22Rv1 (cell line): ENCODE data around the gene ZNF581.

Source experiments
- H3K27ac ChIP-seq: fragments of 450-650 bp; 2 replicates; pipeline ENCODE4 v1.5.1; 2017
- ZFX ChIP-seq: fragments of 450-650 bp; IDR thresholded peaks from 2 replicates; pipeline ENCODE4 v1.6.1; 2017; ENCODE audit warnings: antibody characterized with exemption, borderline replicate concordance
- TF ChIP-seq, protein P1 (sequence below): fragments of 450-650 bp; IDR thresholded peaks from 2 replicates; pipeline ENCODE4 v1.5.1; 2017; ENCODE audit warnings: mild to moderate bottlenecking

The ZNF581 gene

DNA sequence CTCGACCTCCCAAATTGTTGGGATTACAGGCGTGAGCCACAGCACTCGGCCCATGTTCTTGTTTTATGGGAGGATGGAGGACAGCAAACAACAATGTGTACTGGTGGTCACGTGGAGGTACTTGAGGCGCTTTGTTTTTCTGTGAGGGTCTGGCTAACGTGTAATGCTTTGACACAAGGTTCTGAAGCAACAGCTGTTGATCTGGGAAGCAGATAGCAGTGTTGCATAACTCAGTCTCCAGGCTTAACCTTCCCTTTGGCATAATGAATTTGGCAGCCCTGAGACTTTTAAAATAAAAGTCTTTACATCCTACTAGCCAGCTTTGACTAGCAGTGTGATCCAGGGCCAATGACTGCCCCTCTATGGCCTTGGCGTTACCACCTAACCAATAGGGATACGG is 9.6 kb upstream of the ZNF581 start:
- peak overlapping the region; percentile 69; the same call in 1 of the 2 replicates for H3K27ac ChIP-seq
- TF ChIP-seq ZFX, result no peak
- TF ChIP-seq, protein P1, sequence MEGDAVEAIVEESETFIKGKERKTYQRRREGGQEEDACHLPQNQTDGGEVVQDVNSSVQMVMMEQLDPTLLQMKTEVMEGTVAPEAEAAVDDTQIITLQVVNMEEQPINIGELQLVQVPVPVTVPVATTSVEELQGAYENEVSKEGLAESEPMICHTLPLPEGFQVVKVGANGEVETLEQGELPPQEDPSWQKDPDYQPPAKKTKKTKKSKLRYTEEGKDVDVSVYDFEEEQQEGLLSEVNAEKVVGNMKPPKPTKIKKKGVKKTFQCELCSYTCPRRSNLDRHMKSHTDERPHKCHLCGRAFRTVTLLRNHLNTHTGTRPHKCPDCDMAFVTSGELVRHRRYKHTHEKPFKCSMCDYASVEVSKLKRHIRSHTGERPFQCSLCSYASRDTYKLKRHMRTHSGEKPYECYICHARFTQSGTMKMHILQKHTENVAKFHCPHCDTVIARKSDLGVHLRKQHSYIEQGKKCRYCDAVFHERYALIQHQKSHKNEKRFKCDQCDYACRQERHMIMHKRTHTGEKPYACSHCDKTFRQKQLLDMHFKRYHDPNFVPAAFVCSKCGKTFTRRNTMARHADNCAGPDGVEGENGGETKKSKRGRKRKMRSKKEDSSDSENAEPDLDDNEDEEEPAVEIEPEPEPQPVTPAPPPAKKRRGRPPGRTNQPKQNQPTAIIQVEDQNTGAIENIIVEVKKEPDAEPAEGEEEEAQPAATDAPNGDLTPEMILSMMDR, result no peak

DNA sequence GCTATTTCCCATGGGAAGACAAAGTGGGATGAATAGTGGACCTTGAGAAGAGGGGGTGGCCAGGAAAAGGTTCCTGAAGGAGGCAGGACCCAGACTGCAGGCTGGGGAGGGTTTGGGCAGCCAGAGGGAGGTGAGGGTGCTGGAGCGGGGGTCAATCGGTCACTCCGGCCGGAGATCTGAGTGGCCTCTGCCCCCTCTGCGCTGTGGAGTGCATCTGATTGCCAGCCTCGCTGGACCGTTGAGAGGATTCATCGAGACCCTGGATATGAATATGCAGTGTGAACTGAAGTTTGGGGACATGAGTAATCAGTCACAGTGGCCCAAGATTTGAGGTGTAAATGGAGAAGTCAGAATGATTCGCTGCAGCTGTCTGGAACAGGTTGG is 8.1 kb upstream of the ZNF581 start:
- TF ChIP-seq, protein P1, result no peak
- TF ChIP-seq ZFX, result no peak
- peak overlapping the region; percentile 69 for H3K27ac ChIP-seq

DNA sequence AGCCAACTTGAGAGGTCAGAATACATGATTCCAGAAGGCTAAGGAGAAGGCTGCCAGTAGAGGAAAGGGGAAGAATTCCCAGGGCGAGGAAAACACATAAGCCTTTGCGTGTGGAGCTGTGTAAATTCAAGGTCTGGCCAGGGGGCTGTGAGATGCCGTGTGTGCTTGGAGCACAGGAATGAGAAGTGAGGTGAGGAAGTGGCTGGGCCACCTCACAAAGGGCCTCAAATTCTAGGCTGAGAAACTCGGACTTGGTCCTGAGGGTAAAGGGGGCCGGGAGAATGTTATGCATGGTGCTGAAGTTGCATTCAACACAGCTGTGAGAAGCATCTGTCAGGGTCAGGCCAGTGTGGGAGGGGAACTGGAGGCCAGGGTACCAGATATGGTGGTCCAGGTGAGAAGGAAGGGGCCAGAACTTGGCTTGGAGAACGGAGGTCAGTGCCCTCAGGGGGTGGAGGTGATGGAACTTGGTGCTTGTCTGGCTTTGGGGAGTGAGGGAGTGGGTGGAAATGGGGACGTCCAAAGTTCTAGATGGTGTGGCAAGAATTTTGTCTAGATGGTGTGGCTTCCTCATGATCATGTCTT is 7.5 kb upstream of the ZNF581 start:
- H3K27ac ChIP-seq, result no peak overlapping the region
- TF ChIP-seq, protein P1, result no peak
- no peak for TF ChIP-seq ZFX

DNA sequence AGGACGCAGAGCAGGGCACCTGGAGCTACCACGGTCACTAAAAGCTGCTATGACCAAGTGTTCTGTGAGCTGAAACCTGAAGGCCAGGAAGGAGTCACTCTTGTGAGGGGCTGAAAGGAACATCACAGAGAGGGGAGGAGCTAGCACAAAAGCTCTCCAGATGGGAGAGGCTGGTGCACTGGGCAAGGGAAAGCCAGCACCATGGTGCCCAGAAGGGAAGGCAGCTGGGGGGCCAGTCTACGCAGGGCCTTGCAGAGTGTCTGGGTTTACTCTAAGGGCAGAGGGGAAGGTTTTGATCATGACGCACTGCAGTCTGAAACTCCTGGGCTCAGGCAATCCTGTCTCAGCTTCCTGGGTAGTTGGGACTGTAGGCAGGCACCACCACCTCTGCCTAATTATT is 6.7 kb upstream of the ZNF581 start:
- no peak overlapping the region for H3K27ac ChIP-seq
- TF ChIP-seq, protein P1, result no peak
- no peak for TF ChIP-seq ZFX

DNA sequence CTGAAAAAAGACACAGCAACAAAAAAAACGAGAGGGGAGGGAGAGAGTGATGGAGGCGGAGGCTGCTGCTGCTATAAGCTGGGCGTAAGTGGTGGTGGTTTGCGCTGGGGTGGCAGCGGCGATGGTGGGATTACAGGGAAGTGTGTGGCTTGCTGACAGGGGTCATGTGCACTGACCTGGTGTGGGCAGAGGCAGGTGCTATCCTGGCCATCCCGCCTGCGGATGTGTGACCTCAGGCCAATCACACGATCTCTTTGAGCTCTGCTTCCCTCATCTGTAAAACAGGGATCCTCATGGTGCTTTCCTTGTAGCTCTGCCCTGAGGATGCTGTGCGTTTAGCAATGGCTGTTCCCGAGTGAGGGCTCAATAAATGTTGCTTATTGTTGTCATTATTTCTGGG is 5.9 kb upstream of the ZNF581 start:
- TF ChIP-seq ZFX, result no peak
- TF ChIP-seq, protein P1, result no peak
- H3K27ac ChIP-seq, result 0 out of 2 replicates have a peak overlapping the region, but pooled peaks have one; percentile 13

DNA sequence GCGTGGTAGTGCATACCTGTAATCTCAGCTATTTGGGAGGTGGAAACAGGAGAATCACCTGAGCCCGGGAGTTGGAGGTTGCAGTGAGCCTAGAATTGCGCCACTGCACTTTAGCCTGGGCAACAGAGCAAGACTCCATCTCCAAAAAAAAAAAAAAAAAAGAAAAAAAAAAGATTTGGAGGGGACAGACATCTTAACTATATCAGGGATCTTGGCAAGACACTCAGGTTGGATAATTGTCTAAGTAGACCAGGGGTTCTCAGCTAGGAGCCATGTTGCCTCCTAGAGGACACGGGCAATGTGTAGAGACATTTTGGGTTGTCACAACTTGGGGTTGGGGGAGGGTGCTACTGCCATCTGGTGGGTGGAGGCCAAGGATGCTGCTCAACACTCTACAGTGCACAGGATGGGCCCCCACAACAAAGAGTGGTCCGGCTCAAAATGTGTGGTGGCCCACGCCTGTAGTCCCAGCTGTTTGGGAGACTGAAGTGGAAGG is 4.5 kb upstream of the ZNF581 start:
- no peak for TF ChIP-seq ZFX
- TF ChIP-seq, protein P1, result peak; percentile 63
- peak overlapping the region; percentile 97 for H3K27ac ChIP-seq

DNA sequence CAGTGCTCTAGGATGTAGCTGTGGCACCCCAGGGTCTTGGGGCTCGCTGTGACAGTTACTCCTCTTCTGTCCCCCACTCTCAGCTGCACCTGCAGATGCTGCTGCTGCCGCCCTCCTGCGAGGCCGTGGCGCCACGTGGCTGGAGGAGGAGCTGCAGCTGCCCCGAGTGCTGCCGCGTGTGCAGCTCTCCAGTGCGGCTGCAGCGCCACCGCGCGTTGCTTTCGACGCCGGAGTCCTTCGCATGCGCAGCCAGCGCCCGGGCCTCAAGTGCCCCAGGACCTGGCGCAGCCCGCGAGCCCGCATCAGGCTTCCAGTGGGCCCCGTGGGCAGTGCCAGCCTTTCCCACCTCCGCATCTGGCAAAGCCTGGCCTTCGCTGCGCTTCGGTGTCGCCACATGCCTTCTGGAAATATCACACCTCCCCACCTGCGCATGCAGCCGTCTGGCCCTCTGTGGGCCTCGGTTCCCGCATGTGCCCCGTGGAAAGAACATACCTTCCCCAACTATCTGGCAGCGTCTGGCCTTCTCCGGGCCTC is 3.3 kb upstream of the ZNF581 start:
- no peak for TF ChIP-seq ZFX
- TF ChIP-seq, protein P1, result peak; percentile 65
- peak overlapping the region; percentile 97 for H3K27ac ChIP-seq
